ENCODE data around the gene CKAP5. TPM values are rescaled to one million over a fixed set of nuclear protein-coding genes. Genes with fewer than 3 reads are reported as not detected.

CKAP5 gene
- total RNA-seq, 1 experiment from 2014 or later: 190 TPM

- Mint-ChIP-seq H3K27me3 (ENCODE audit: low read depth) (no peaks in the 10 kb centered on the region), H3K36me3 (ENCODE audit: insufficient read depth in 1 of 3, low read depth in 3 of 3) (peaks cover 4 to 21% (median 21%) of the 10 kb centered on the region in 3 experiments; a peak in 6 of 7 replicates), H3K27ac (peak overlapping the region in 1 of 3 experiments; percentile 5; a peak in 2 of 7 replicates), H3K9me3 (no peaks in the 10 kb centered on the region), H3K4me3 (no peak overlapping the region; a peak in 1 of 5 replicates), H3K4me1 (peaks cover 15 to 16% of the 10 kb centered on the region in 2 experiments)
- Histone ChIP-seq H4K8ac (replicated peaks; ENCODE audit: insufficient read length, low read depth, low read length) (no peak overlapping the region), H3K4me2 (ENCODE audit: insufficient read depth, insufficient read length, low read length) (no peak overlapping the region), H4K5ac (ENCODE audit: insufficient read length, low read depth, low read length) (no peak overlapping the region), H3K27ac (ENCODE audit: insufficient read length, low read depth, low read length) (no peak overlapping the region), H3K27me3 (ENCODE audit: insufficient read depth, low read length) (no peaks in the 10 kb centered on the region), H3K23me2 (ENCODE audit: insufficient read length, low read depth, low read length, poor library complexity, severe bottlenecking) (peaks cover 3% of the 10 kb centered on the region), H2BK120ac (ENCODE audit: low read depth, low read length, poor library complexity, severe bottlenecking) (no peak overlapping the region), H3K79me2 (ENCODE audit: insufficient read depth, low read length) (peaks cover 6% of the 10 kb centered on the region; the same call in 1 of the 2 replicates), H3K9me3 (ENCODE audit: control insufficient read depth, low read depth, low read length) (no peaks in the 10 kb centered on the region), H2BK5ac (ENCODE audit: insufficient read length, low read length) (no peak overlapping the region), H3K56ac (ENCODE audit: insufficient read length, low read depth, low read length) (no peak overlapping the region), H3K4ac (ENCODE audit: low read depth, low read length) (no peak overlapping the region), H2AK5ac (ENCODE audit: insufficient read length, low read length) (no peak overlapping the region), H3K79me1 (ENCODE audit: insufficient read depth, low read depth, low read length, poor library complexity, severe bottlenecking) (no peaks in the 10 kb centered on the region), H3K18ac (ENCODE audit: insufficient read length, low read depth, low read length) (no peak overlapping the region), H4K91ac (ENCODE audit: insufficient read length, low read depth, low read length) (no peak overlapping the region), H2AFZ (ENCODE audit: low read length) (no peak overlapping the region), H3K9ac (ENCODE audit: extremely low read depth, insufficient read length, low read length) (no peak overlapping the region), H3K14ac (ENCODE audit: insufficient read depth, low read length) (no peak overlapping the region), H4K20me1 (ENCODE audit: control insufficient read depth, insufficient read depth, insufficient read length) (no peaks in the 10 kb centered on the region), H2BK20ac (ENCODE audit: low read depth, low read length, poor library complexity, severe bottlenecking) (no peak overlapping the region), H3K23ac (ENCODE audit: insufficient read length, low read depth, low read length) (no peak overlapping the region), H3K4me1 (ENCODE audit: insufficient read depth, low read length) (no peaks in the 10 kb centered on the region), H2BK15ac (ENCODE audit: low read depth, low read length) (no peak overlapping the region), H2BK12ac (ENCODE audit: insufficient read length, low read depth, low read length) (no peak overlapping the region), H3T11ph (ENCODE audit: low read length) (no peak overlapping the region)
- WGBS (ENCODE audit: extremely low coverage, insufficient read length, low lambda C conversion rate): no CpG with 5 or more reads among the region's 3 CpGs
- no peak for DNase-seq
- TF ChIP-seq CTCF (conservative IDR thresholded peaks at IDR 0.05): no peak
Observed at GRCh38 chr11:46697303-46697702, 148.8 kb downstream of the CKAP5 start.
